Iris pigment epithelial cell (primary cell): ENCODE data around the gene HECTD1.
"Not testable (repeated sequence)": the region's sequence is repeated elsewhere in the genome, so short reads cannot be mapped to it uniquely, and the experiment has no call there.

ENCODE experiments used
- DNase-seq: peaks from one replicate; pipeline ENCODE4 v3.0.0-alpha.2; 2011; ENCODE audit warnings: low read depth

HECTD1 gene

DNA sequence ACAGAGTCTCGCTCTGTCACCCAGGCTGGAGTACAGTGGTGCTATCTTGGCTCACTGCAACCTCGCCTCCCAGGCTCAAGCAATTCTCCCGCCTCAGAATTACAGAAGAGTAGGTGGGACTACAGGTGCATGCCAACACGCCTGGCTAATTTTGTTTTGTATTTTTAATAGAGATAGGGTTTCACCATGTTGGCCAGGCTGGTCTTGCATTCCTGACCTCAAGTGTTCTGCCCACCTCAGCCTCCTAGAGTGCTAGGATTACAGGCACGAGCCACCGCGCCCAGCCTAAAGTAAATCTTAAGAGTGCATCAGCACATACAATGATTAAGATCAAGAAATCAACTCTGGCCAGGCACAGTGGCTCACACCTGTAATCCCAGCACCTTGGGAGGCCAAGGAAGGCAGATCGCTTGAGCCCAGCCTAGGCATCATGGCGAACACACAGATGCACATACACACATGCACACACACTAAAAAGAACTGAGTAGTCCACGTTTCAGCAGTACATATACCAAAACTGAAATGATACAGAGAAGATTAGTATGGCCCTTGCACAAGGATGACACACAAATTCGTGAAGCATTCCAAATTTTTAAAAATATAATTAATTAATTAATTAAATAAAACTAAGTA is 65.0 kb downstream of the HECTD1 start:
- DNase-seq, result no peak

- DNase-seq, result no peak
Observed at GRCh38 chr14:31139301-31139847, 68.2 kb downstream of the HECTD1 start.

- DNase-seq, result peak; percentile 50
Observed at GRCh38 chr14:31138301-31138700, 69.3 kb downstream of the HECTD1 start.

DNA sequence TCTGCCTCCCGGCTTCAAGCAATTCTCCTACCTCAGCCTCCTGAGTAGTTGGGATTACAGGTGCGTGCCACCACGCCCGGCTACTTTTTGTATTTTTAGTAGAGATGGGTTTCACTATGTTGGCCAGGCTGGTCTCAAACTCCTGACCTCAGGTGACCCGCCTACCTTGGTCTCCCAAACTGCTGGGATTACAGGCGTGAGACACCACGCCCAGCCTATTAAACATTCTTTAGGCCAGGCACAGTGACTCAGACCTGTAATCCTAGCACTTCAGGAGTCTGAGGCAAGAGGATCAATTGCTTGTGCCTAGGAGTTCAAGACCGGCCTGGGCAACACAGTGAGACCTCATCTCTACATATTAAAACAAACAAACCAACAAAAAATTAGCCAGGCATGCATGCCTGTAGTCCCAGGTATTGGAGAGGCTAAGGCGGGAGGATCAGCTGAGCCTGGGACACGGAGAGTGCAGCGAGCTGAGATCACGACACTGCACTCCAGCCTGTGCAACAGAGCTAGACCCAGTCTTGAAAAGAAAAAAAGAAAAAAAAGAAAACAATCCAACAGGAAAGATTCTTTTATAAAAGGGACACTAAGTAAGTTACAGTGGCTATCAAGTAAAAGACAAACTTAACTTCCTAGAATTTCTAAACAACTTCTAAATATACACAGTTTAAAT is 70.2 kb downstream of the HECTD1 start:
- DNase-seq, result no peak

- no peak for DNase-seq
Observed at GRCh38 chr14:31133133-31133532, 74.5 kb downstream of the HECTD1 start.

DNA sequence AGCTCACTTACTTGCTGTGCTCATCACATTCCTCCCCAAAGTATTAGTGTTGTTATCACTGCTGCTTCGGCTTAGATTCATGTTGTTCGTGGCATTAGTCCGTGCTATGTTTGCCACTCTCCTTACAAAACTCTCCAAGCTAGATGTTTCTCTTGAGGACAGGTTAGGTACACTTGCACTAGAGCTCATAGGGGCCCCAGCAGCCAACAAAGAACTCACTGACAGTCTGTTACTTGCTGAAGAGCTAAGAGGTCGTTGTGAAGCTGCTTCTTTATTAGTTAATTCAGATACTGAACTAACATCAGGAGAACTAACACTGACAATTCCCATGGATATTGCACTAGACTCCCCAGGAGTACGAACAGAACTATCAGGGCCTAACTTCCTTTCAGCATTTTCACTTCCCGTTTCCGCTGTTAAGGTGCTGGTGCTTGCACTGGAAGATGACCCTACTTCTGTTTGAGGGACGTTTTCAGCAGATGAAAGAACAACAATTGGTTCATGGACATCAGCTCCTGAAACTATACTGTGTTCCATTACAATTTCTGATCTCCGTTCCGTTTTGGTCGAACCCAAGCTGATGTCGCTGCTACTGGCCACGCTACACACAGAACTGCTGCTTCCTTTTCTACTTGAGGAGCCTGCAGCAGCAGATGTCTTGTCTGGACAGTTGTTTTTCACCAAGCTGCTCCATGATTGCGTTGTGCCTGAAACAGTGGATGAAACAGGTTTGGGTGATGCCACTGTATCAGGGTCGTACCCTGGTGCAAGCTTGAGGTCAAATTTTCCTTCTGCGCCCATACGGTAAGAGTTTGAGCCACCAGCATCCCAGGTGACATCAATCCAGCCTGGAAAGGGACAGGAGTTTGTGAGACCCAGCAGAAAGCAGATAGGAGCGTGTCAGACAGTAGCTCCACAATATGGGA is 78.7 kb downstream of the HECTD1 start:
- no peak for DNase-seq

DNA sequence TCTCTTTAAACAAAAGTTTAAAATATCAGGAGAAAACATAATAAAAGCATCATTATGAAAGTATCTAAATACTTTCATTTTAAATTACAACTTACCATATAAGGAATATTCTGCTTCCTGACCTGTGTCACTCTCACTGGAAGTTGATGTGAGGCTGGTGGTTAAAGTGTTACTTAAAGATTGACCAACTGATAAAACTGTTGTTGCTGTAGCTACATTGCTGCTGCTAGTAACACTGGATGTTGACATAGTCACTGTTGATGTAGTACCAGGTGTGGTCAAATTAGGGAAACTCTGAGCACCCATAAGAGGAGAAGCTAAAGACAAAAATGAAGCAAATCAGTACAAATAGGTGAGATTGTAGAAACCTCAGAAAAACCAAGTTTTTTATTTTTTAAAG is 79.9 kb downstream of the HECTD1 start:
- peak; percentile 25 for DNase-seq

DNA sequence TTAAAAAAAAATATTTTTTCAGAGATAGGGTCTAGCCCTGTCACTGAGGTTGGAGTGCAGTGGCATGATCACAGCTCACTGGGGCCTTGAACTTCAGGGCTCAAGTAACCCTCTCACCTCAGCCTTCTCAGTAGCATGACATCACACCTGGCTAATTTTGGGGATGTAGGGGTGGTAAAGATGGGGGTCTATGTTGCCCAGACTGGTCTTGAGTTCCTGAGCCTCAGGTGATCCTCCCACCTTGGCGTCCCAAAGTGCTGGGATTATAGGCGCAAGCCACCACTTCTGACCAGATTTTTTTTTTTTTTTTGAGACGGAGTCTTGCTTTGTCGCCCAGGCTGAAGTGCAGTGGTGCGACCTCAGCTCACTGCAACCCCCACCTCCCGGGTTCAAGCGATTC is 80.9 kb downstream of the HECTD1 start:
- DNase-seq, result no peak

DNA sequence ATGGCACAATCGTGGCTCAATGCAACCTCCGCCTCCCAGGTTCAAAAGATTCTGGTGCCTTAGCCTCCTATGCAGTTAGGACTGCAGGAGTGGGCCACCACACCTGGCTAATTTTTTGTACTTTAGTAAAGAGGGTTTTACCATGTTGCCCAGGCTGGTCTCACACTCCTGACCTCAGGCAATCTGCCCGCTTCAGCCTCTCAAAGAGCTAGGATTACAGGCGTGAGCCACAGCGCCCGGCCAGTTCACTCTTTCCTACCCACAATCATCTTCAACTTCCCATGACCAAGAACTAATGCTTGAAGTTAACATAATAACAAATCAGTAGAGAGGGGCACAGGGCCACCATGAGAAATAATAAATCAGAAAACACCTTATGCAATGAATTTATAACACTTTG is 82.4 kb downstream of the HECTD1 start:
- no peak for DNase-seq

DNA sequence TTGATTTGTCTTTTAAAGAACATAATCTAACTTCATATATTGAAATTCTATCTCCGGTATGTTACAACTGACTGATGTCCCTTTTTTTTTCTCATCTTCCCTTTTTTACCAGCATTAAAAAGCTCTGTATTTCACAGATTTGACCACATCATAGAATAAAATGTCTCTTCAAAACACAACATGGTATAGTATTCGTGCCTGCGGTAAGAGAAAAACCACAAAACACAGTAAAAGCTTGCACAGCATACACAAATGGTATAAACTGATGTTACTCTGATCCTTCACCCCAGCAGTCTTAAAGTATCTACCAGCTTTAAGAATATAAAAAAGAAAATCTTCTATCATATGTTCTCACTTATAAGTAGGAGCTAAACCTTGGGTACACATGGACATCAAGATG is 83.4 kb downstream of the HECTD1 start:
- DNase-seq, result no peak

DNA sequence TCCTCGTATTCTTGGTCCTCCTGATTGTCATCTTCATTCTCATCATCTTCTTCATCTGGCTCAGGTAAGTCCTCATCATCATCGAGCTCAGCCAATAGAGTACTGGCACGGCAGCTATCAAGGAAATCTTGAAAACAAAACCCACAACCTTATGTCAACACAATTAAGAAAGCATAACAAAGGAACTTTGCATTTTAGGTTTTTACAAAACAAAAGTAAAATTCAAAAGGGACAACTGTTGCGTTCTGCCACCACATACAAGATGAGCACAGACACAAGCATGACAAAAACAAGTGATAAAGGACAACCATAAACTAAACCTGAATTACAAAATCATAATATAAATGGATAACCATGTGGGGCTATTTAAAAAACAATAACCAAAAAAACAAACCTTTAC is 84.7 kb downstream of the HECTD1 start:
- no peak for DNase-seq

GRCh38 chr14:31122098-31122611 is 85.4 kb downstream of the HECTD1 start:
- peak; percentile 35 for DNase-seq

- DNase-seq, result peak; percentile 12
Observed at GRCh38 chr14:31118892-31119291, 88.7 kb downstream of the HECTD1 start.

GRCh38 chr14:31113794-31114193 is 93.8 kb downstream of the HECTD1 start:
- DNase-seq, result no peak

DNA sequence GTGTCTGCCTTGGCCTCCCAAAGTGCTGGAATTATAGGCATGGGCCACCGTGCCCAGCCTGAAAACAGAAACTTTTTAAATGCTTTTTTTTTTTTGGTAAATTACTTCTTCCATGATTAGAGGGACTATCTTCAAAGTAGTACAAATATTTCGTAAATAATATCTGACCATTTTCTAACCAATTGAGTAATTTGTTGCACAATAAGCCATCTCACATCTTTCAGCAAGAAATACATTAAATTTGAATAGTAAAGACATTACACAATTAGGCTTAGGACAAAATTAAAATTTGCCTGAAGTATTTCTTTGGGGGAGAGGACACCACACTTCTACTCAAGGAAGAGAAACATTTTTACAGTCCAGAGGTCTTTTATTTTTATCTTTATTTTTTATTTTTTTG is 96.7 kb downstream of the HECTD1 start:
- DNase-seq, result peak; percentile 22

DNA sequence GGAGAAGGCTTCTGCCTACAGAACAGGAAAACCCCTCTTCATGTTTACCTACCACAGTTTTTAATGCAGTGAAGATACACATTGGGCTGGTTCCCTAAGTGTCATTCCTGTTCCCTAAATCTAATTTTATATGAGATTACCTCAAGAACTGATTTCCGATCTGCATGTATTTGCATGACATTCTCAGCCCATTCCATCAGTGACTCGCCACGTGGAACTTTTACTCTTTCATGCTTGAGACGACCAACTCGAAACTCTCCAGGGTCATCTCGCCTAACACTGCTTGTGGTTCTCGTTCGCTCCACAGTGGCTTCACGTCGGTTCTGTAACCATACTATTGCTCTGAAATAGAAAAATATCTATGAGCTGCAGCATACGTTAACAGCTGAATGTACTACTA is 98.3 kb downstream of the HECTD1 start:
- no peak for DNase-seq

- peak; percentile 70 for DNase-seq
Observed at GRCh38 chr14:31106768-31107167, 100.8 kb downstream of the HECTD1 start.

DNA sequence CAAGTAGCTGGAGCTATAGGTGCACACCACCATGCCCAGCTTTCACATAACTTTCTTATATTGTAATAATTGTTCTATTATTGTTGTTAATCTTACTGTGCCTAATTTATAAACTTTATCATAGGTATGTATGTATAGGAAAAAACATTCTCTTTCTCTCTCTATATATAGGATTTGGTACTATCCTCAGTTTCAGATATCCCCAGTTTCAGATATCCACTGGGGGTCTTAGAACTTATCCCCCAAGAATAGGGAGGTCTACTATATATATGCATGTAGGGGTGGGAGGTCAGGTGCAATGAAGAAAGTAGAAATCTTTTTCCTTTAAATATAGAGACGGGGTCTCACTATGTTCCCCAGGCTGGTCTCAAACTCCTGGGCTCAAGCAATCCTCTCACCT is 110.5 kb downstream of the HECTD1 start:
- DNase-seq, result no peak

- peak; percentile 78 for DNase-seq
Observed at GRCh38 chr14:31096255-31096654, 111.3 kb downstream of the HECTD1 start.

GRCh38 chr14:31095817-31096216 is 111.8 kb downstream of the HECTD1 start:
- not testable (repeated sequence) for DNase-seq

- not testable (repeated sequence) for DNase-seq
Observed at GRCh38 chr14:31093884-31094839, 113.4 kb downstream of the HECTD1 start.
